ENCODE measurements around the gene GIMAP4.
"Not testable (repeated sequence)": the region's sequence is repeated elsewhere in the genome, so short reads cannot be mapped to it uniquely, and the experiment has no call there.

GIMAP4 gene

GRCh38 chr7:150567169-150567568 is at the start of gene GIMAP4:
TSS of gene GIMAP4 (plus strand) at chr7:150567390. CDS start at chr7:150569902, 2,512 bp downstream.
- DNase-seq = no peak

GRCh38 chr7:150519310-150519709 is 47.9 kb upstream of the GIMAP4 start:
- DNase-seq = no peak

- DNase-seq = no peak
Observed at GRCh38 chr7:150520145-150520544, 47.0 kb upstream of the GIMAP4 start.

GRCh38 chr7:150522931-150523330 is 44.3 kb upstream of the GIMAP4 start:
- DNase-seq = not testable (repeated sequence)

GRCh38 chr7:150524018-150524417 is 43.2 kb upstream of the GIMAP4 start:
- DNase-seq = no peak

- DNase-seq = no peak
Observed at GRCh38 chr7:150531704-150532103, 35.5 kb upstream of the GIMAP4 start.

- DNase-seq = no peak
Observed at GRCh38 chr7:150538259-150538658, 28.9 kb upstream of the GIMAP4 start.

GRCh38 chr7:150553163-150553562 is 14.0 kb upstream of the GIMAP4 start:
- DNase-seq = no peak

GRCh38 chr7:150556521-150557138 is 10.6 kb upstream of the GIMAP4 start:
- no peak for DNase-seq

GRCh38 chr7:150560486-150560885 is 6.7 kb upstream of the GIMAP4 start:
- DNase-seq = no peak

- DNase-seq = no peak
Observed at GRCh38 chr7:150562919-150563318, 4.3 kb upstream of the GIMAP4 start.

GRCh38 chr7:150564006-150564405 is 3.2 kb upstream of the GIMAP4 start:
- DNase-seq = no peak

- no peak for DNase-seq
Observed at GRCh38 chr7:150564566-150564965, 2.6 kb upstream of the GIMAP4 start.

- no peak for DNase-seq
Observed at GRCh38 chr7:150565239-150565638, 2.0 kb upstream of the GIMAP4 start.

GRCh38 chr7:150566123-150566522 is 1.1 kb upstream of the GIMAP4 start:
- no peak for DNase-seq

- DNase-seq = no peak
Observed at GRCh38 chr7:150566572-150566971, 618 bp upstream of the GIMAP4 start.

- DNase-seq = no peak
Observed at GRCh38 chr7:150567871-150568301, 696 bp downstream of the GIMAP4 start.

GRCh38 chr7:150568714-150569113 is 1.5 kb downstream of the GIMAP4 start:
- DNase-seq = no peak

- DNase-seq = no peak
Observed at GRCh38 chr7:150569245-150569955, 2.2 kb downstream of the GIMAP4 start.

GRCh38 chr7:150570556-150571465 is 3.6 kb downstream of the GIMAP4 start:
- no peak for DNase-seq

GRCh38 chr7:150572496-150572895 is 5.3 kb downstream of the GIMAP4 start:
- no peak for DNase-seq

GRCh38 chr7:150579979-150580637 is 12.9 kb downstream of the GIMAP4 start:
- not testable (repeated sequence) for DNase-seq
